Central memory CD4-positive, alpha-beta T cell (primary cell): ENCODE data around the gene C19orf81.

Experiments
- DNase-seq: peaks from one replicate; pipeline ENCODE4 v3.0.0; 2022

Gene C19orf81

GRCh38 chr19:50659318-50660087, 10.3 kb downstream of the C19orf81 start:
- DNase-seq, result no peak

DNA sequence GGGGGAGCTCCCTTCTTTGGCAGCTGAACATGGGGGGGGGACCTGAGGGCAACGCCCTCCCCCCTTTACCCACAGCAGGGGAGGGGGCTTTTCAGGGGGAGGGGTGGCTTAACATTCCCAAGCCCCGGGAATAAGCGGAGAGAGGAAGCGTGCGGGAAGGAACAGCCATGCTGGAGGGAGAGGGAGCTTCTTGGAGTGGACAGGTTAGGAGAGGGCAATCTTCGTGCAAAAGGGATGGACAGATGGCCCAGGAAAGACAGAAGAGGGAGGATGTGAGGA, 10.8 kb downstream of the C19orf81 start:
- no peak for DNase-seq

DNA sequence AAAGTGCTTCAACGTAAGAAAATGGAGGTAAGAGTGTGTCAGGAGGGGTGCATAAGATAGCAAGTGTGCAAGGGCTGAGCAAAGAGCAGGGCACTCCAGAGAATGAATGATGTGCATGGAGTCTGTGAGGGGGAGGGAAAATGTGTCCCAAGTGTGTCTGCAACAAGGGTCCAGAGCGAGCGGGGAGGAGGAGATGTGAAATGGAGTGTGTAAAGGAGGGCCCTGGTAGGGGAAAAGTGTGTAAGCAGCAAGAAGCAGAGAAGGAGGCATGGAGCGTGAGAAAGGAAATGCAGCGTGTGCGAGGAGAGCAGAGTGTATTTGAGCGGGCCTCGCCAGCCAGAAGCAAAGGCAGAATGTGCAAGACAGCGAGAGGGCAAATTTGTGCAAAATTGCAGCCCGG, 11.8 kb downstream of the C19orf81 start:
- no peak for DNase-seq

DNA sequence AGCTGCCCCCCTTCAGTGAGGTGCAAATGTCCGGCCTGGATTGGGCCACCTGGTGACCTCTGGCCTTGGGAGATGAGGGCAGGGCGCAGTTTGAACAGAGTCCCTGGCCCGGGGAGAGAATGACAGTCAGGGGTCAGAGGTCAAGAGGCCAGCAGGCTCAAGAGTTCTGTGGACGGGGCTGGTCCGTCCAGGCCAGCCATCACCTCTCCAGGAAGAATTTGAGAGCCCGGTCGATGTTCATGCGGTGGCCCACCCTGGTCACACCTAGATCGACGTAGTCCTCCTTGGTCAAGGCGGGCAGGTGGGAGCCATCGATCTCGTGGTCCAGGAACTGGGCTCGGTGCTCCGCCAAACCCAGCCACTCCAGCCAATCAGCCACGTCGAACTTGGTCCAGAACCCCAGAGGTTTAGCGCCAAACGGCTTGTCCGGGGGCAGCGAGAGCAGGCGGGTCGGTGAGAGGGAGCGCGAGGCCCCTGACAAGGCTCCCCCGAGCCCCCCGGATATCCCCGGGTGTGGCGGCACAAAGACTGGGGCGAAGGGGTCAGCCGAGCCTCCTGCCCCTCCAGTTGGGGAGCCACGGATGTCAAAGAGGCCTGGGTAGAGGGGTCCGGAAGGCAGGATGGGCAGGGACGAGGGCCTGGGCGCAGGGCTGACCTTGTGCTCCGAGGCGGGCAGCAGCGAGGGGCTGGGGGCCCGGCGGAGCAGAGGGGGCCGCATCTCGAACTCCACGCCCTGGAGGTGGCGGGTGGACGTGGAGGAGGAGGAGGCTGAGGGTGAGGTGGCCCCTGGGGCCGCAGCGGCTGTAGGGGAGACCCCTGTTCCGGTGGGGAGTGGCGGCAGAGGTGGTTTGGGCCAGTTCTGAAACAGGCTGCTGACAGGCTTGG, 12.8 kb downstream of the C19orf81 start:
- no peak for DNase-seq

DNA sequence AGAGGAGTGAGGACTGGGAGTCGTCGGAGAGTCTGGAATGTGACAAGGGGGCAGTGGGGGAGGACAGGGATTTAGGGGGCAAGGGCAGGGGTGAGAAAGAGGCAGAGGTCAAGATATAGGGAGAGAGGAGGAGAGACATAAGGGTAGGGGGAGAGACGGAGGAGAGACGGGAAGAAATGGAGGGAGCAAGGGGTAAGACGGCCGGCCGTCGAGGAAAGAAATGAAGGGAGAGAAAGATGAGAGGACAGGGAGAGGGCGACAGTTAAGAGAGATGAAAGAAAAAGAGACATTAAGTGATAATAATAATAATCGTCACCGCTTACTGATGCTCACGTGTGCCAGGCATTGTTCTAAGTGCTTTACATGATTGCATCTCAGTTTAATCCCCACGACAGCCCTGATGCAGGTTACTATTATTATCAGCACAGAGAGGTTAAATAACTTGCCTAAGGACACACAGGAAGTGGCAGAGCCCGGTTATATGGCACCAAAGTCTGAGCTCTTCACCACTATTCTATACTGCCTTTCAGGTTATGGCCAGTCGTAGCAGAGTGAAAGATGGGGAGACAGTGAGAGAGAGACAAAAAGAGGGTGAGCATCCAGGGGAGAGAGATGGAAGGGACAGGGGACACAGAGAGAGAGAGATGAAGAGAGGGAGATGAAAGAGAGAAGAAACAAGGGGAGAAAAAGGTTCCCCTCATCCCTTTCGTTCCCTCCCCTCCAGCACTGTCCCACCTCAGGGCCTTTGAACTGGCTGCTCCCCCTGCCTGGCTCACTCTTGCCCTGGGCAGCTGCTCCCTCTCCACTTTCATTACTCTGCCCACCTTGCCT, 13.6 kb downstream of the C19orf81 start:
- no peak for DNase-seq

- no peak for DNase-seq
Measured at GRCh38 chr19:50663482-50663790, 14.2 kb downstream of the C19orf81 start.

DNA sequence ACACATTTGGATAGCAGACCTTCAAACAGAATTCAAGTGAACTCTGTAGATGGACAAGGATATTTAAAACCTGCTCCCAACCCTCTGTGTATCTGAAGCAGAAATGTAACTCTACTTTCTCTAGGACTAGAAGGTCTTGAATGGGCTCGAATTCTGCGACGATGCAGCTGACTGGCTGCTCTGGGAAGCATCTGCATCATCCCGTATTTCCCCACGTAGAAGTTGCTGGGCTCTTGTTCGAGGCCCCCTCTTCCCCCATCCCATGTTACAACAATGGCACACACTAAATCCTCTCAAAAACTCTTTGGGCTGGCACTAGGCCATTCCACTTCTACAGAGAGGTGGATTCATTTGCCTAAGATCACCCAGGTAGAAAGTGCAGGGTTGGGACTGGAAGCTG, 15.0 kb downstream of the C19orf81 start:
- no peak for DNase-seq

GRCh38 chr19:50666346-50667176, 17.3 kb downstream of the C19orf81 start:
- DNase-seq, result no peak

DNA sequence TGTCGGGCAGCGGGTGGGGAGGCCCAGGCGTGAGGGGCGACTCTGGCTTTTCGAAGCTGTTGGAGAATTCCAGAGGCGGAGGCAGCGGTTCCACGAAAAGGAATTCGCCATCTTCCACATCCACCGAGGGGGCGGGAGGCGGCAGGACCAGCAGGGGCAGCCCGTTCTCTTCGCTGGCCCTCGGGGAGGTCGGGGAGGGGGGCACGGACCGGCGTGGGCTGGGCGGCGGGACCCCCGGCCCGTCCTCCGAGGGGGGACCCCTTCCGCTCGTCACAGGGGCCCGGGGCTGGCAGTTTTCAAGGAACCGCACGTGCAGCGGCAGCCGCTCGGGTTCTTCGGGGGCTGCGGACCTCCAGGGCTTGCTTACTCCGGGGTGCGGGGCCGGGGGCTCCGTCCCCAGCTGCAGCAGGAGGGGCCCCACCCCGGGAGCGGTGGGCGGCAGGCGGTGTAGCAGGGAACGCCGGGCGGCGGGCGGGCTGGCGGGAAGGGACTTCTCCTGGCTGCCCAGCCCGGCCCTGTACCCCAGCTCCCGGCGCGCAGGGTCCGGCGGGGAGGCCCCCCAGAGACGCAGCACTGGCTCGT, 18.0 kb downstream of the C19orf81 start:
- DNase-seq, result no peak

DNA sequence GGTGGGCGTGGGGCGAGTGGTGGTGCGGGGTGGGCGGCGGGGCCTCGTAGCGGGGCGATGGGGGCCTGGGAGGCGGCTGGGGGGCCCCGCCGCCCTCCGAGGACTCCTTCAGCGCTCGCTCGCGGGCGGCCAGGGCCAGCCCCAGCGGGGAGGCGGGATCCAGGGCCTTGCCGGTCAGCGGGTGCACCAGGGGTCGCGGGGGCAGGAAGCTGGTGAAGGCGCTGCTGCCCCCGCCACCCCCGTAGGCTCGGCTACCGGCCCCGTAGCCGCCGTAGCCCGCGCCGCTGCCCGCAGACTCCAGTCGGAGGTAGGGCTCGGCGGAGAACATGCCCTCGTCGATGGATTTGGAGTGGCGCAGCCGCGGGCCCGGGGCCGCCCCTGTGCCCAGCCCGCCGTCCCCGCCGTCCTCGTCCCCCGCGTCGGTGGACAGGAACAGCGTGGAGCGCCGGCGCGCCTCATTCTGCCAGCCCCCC, 18.6 kb downstream of the C19orf81 start:
- DNase-seq, result no peak

DNA sequence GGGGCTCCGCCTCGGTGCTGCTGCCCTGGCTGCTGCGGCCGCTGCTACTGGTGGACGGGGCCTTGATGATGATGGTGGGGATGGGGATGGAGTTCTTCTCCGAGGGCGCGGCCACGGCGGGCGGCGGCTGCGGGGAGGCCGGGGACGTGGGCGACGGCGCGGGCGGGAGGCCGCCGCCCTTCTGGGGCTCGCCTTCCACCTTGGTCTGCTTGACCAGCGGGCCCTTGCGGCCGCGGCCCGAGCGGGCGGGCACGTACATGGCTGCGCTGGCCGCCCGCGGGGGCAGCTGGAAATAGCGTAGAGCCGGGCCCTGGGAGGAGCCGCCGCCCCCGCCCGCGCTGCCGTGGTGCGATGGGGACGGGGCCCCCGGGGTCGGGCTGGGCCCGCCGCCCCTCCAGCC, 19.2 kb downstream of the C19orf81 start:
- no peak for DNase-seq

DNA sequence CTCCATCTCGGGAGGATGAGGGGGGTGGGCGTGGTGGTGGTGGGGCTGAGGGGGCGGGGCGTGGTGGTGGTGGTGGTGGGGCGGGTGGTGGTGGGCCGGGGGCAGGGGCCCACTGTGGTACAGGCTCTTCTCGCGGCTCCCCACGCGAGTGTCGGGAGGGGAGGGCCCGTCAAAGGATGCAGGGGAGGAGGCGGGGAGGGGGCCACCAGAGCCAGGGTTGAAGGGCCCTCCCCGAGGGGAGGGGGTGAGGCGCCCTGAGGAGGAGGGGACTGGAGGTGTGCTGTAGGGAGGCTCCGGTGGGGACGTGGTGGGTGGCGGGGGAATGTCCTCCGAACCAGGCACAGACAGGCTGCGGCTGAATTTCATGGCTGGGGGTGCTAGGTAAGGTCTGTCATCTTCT, 19.6 kb downstream of the C19orf81 start:
- DNase-seq, result no peak

GRCh38 chr19:50669302-50670101, 20.3 kb downstream of the C19orf81 start:
- DNase-seq, result no peak

- no peak for DNase-seq
Measured at GRCh38 chr19:50670102-50670380, 20.8 kb downstream of the C19orf81 start.

- no peak for DNase-seq
Measured at GRCh38 chr19:50673118-50673517, 23.9 kb downstream of the C19orf81 start.

DNA sequence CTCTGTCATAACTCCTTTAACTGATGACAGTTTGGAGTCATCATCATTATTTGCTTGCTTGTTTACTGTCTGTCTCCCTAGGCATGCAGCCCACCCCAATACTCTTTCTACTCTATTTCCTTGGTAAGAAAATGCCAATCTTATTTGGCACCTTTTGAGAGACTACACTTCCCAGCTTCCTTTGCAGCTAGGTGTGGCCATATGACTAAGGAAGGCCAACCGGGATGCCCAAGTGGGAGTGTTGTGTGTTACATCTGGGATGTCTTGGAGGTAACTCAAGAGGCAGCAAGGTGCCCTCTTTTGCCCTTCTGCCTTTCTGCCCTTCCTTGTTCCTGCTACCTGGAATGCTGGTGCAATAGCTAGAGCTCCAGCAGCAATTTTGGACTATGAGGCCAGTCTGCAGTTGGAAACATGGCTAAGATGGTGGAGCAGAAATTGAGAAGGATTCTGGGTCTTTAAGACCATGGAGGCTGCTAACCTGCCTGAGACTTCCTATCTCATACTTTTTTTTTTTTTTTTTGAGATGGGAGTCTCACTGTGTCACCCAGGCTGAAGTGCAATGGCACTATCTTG, 27.5 kb downstream of the C19orf81 start:
- DNase-seq, result no peak

GRCh38 chr19:50677636-50678035, 28.4 kb downstream of the C19orf81 start:
- DNase-seq, result no peak

DNA sequence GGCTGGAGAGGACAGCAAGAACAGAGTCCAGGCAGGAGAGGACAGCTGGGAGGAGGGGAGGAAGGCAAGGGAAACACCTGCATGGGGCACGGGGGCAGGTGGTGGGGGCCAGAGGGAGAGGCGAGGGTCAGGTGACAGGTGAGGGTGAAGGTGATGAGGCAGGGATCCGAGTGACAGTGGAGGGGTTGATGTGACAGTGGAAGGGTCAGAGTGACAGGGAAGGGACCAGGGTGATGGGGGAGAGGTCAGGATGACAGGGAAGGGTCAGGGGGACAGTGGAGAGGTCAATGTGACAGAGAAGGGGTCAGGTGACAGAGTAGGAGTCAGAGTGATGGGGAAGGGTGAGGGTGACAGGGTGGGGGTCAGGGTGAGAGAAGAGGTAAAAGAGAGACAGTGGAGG, 29.1 kb downstream of the C19orf81 start:
- DNase-seq, result no peak

GRCh38 chr19:50679177-50680125, 30.2 kb downstream of the C19orf81 start:
- peak; percentile 60 for DNase-seq
